Vagina (tissue), 2 donors: ENCODE measurements around the gene TPSD1.
"Not testable (repeated sequence)": the region's sequence is repeated elsewhere in the genome, so short reads cannot be mapped to it uniquely, and the experiment has no call there.

Experiments used
- CTCF ChIP-seq, 3 experiments: fragments of 450-650 bp in 2 of 3; fragments of 200-600 bp in 1 of 3; sonication (generic) in 1 of 3; IDR thresholded peaks; one replicate each; pipeline ENCODE4 v1.5.1; 2017 to 2019; ENCODE audit warnings: antibody characterized with exemption in 3 of 3, mild to moderate bottlenecking in 2 of 3, moderate library complexity in 2 of 3
- POLR2A ChIP-seq, 2 donors: fragments of 450-650 bp; IDR thresholded peaks; one replicate each; pipeline ENCODE4 v1.6.1; 2017; ENCODE audit warnings: antibody characterized with exemption in 2 of 2, mild to moderate bottlenecking in 2 of 2, moderate library complexity in 2 of 2

- not testable (repeated sequence) for TF ChIP-seq CTCF, POLR2A (IDR thresholded peaks at IDR 0.05)
Observed at GRCh38 chr16:1269418-1269817, 13.5 kb downstream of the TPSD1 start.
